GM19467 (cell line): ENCODE results near the gene WTAP.

ENCODE experiments used
- ATAC-seq: cut with Tn5 transposase; IDR thresholded peaks from one replicate; pipeline ENCODE4 v1.9.1; 2021; ENCODE audit warnings: mild to moderate bottlenecking, moderate library complexity; ENCODE audit not compliant: unreplicated experiment

The WTAP gene

GRCh38 chr6:159800141-159800865 is 73.0 kb downstream of the WTAP start, which contains the start of gene PNLDC1:
TSS of gene PNLDC1 (plus strand) at chr6:159800276. CDS start at chr6:159800308, 32 bp downstream.
- no peak for ATAC-seq

- ATAC-seq = no peak
These were observed 74.6 kb downstream of the WTAP start for GRCh38 chr6:159801935-159802334.

- ATAC-seq = no peak
These were observed 77.2 kb downstream of the WTAP start for GRCh38 chr6:159804504-159804903.

- ATAC-seq = no peak
These were observed 78.2 kb downstream of the WTAP start for GRCh38 chr6:159805440-159806020.
